ENCODE measurements around the gene CGN. TPM values are rescaled to one million over a fixed set of nuclear protein-coding genes. Genes with fewer than 3 reads are reported as not detected.
A peak's percentile ranks its signal among the peaks of the same experiment; 100 is the strongest.

The CGN gene, protein sequence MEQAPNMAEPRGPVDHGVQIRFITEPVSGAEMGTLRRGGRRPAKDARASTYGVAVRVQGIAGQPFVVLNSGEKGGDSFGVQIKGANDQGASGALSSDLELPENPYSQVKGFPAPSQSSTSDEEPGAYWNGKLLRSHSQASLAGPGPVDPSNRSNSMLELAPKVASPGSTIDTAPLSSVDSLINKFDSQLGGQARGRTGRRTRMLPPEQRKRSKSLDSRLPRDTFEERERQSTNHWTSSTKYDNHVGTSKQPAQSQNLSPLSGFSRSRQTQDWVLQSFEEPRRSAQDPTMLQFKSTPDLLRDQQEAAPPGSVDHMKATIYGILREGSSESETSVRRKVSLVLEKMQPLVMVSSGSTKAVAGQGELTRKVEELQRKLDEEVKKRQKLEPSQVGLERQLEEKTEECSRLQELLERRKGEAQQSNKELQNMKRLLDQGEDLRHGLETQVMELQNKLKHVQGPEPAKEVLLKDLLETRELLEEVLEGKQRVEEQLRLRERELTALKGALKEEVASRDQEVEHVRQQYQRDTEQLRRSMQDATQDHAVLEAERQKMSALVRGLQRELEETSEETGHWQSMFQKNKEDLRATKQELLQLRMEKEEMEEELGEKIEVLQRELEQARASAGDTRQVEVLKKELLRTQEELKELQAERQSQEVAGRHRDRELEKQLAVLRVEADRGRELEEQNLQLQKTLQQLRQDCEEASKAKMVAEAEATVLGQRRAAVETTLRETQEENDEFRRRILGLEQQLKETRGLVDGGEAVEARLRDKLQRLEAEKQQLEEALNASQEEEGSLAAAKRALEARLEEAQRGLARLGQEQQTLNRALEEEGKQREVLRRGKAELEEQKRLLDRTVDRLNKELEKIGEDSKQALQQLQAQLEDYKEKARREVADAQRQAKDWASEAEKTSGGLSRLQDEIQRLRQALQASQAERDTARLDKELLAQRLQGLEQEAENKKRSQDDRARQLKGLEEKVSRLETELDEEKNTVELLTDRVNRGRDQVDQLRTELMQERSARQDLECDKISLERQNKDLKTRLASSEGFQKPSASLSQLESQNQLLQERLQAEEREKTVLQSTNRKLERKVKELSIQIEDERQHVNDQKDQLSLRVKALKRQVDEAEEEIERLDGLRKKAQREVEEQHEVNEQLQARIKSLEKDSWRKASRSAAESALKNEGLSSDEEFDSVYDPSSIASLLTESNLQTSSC
- 3.7 TPM for polyA plus RNA-seq (2013, experiment 1 of 2)
- polyA plus RNA-seq (2013, experiment 2 of 2), result 2.5 TPM

GRCh38 chr1:151510957-151511635 is at the start of gene CGN:
Gene CGN (plus strand): TSS chr1:151511387. CDS start chr1:151518520, 7,133 bp downstream.
- peak within 1 kb of the TSS; percentile 59 for H3K4me3 ChIP-seq (ENCODE audit: extremely low read depth, insufficient read depth, low read length, poor library complexity, severe bottlenecking)
- peaks cover 25% of the 10 kb centered on the region for H3K4me1 ChIP-seq (ENCODE audit: control insufficient read depth, insufficient read depth, low read length, poor library complexity, severe bottlenecking)
- no peaks in the 10 kb centered on the region for H3K9me3 ChIP-seq (ENCODE audit: control insufficient read depth, low read length)
- WGBS, 2 experiments (ENCODE audit: insufficient coverage in 2 of 2), result 0 to 1% methylated on average over 51 to 62 of the region's 68 CpGs
- peak within 1 kb of the TSS; percentile 85 for H3K27ac ChIP-seq (ENCODE audit: low read depth, low read length, severe bottlenecking)
- no peaks in the 10 kb centered on the region for H3K36me3 ChIP-seq (ENCODE audit: control insufficient read depth, insufficient read depth, low read length)

DNA sequence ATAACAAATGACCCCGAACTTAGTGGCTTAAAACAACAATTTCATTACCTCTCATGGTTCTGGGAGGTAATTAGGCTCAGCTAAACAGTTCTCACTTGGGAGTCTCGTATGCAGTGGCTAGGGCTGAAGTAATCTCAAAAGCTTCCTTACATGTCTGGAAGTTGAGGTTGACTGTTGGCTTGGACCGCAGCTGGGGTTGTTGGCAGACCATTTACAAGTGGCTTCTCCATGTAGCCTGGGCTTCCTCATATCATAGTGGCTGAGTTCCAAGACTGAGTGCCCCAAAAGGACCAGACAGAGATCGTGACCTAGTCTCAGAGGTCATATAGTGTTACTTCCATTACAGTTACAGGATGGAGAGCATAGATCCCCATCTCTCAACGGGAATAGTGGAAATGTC is 49.5 kb upstream of the CGN start:
- Histone ChIP-seq H3K9me3 (ENCODE audit: control insufficient read depth, low read length) (no peaks in the 10 kb centered on the region), H3K4me1 (ENCODE audit: control insufficient read depth, insufficient read depth, low read length, poor library complexity, severe bottlenecking) (no peaks in the 10 kb centered on the region), H3K4me3 (ENCODE audit: extremely low read depth, insufficient read depth, low read length, poor library complexity, severe bottlenecking) (no peak overlapping the region), H3K36me3 (ENCODE audit: control insufficient read depth, insufficient read depth, low read length) (peaks cover 4% of the 10 kb centered on the region), H3K27ac (ENCODE audit: low read depth, low read length, severe bottlenecking) (no peak overlapping the region)
- WGBS, 2 experiments (ENCODE audit: insufficient coverage in 2 of 2), result 88 to 97% methylated on average over 2 to 4 of the region's 5 CpGs

DNA sequence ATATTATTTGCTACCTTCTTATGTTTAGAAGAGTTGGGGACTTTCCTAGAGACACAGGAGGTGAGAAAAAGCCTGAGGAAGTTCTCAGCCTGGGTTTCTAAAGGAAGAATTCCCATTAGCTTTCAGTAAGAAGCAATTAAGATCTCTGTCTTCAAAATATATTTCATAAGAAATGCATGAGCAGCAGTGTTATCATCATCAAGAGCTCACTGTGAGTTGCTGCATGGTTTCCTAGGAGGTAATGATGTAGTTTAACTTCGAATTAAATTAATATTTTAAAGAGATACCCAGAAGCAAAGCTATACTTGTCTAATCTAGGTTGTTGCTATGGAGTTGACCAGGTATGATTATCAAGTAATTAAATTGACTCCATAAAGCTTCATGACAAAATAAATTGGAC is 46.2 kb upstream of the CGN start:
- Histone ChIP-seq H3K9me3 (ENCODE audit: control insufficient read depth, low read length) (no peaks in the 10 kb centered on the region), H3K4me1 (ENCODE audit: control insufficient read depth, insufficient read depth, low read length, poor library complexity, severe bottlenecking) (no peaks in the 10 kb centered on the region), H3K4me3 (ENCODE audit: extremely low read depth, insufficient read depth, low read length, poor library complexity, severe bottlenecking) (no peak overlapping the region), H3K36me3 (ENCODE audit: control insufficient read depth, insufficient read depth, low read length) (no peaks in the 10 kb centered on the region), H3K27ac (ENCODE audit: low read depth, low read length, severe bottlenecking) (no peak overlapping the region)
- WGBS, 2 experiments (ENCODE audit: insufficient coverage in 2 of 2), result no CpG with 5 or more reads among the region's 1 CpG

GRCh38 chr1:151472856-151473731 is 38.1 kb upstream of the CGN start:
- H3K9me3 ChIP-seq (ENCODE audit: control insufficient read depth, low read length), result no peaks in the 10 kb centered on the region
- no peak overlapping the region for H3K4me3 ChIP-seq (ENCODE audit: extremely low read depth, insufficient read depth, low read length, poor library complexity, severe bottlenecking)
- no peak overlapping the region for H3K27ac ChIP-seq (ENCODE audit: low read depth, low read length, severe bottlenecking)
- WGBS, 2 experiments (ENCODE audit: insufficient coverage in 2 of 2), result 65 to 67% methylated on average over 22 to 25 of the region's 36 CpGs
- H3K36me3 ChIP-seq (ENCODE audit: control insufficient read depth, insufficient read depth, low read length), result no peaks in the 10 kb centered on the region
- no peaks in the 10 kb centered on the region for H3K4me1 ChIP-seq (ENCODE audit: control insufficient read depth, insufficient read depth, low read length, poor library complexity, severe bottlenecking)

DNA sequence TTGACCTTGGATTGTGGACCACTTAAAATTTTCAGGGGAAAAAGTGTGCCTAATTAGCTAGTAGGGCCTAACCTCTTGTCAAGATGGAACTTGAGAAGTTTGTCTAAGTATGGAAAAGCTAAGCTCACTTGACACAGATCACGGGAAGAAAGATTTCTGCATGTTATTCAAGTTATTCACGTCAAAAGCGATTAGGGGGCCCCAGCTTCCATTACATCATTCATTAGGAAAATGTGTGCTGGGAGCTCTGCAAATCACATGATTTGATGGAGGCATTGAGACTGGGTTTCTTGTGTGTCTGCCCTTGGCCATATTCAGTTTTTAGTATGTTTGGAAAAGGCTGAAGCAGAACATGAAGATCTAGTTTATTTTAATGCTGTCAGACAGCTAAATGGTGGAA is 36.4 kb upstream of the CGN start:
- WGBS, 2 experiments (ENCODE audit: insufficient coverage in 2 of 2), result 81 to 100% methylated on average over 1 to 3 of the region's 3 CpGs
- H3K36me3 ChIP-seq (ENCODE audit: control insufficient read depth, insufficient read depth, low read length), result no peaks in the 10 kb centered on the region
- H3K9me3 ChIP-seq (ENCODE audit: control insufficient read depth, low read length), result no peaks in the 10 kb centered on the region
- no peak overlapping the region for H3K27ac ChIP-seq (ENCODE audit: low read depth, low read length, severe bottlenecking)
- peaks cover 4% of the 10 kb centered on the region for H3K4me1 ChIP-seq (ENCODE audit: control insufficient read depth, insufficient read depth, low read length, poor library complexity, severe bottlenecking)
- H3K4me3 ChIP-seq (ENCODE audit: extremely low read depth, insufficient read depth, low read length, poor library complexity, severe bottlenecking), result no peak overlapping the region

DNA sequence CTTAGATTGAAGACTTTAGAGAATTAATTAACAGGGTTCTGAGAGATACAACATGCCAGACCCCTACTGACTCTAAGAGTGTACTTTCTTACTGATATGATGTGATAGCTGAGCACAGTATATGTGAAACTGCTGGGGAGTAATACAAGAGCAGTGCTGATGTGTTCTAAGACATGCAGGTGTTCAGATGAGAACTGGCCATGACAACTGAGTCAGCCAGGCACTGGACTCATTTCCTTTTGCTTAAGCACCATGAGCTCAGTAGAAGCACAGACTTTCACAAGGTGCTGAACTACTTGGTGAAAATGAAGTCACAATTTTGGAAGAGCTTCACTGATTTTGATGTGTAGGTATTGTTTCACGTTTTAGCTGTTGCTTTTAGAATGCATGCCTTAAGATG is 36.0 kb upstream of the CGN start:
- WGBS, 2 experiments (ENCODE audit: insufficient coverage in 2 of 2), result no CpG with 5 or more reads among the region's 1 CpG
- H3K27ac ChIP-seq (ENCODE audit: low read depth, low read length, severe bottlenecking), result no peak overlapping the region
- H3K9me3 ChIP-seq (ENCODE audit: control insufficient read depth, low read length), result no peaks in the 10 kb centered on the region
- H3K36me3 ChIP-seq (ENCODE audit: control insufficient read depth, insufficient read depth, low read length), result no peaks in the 10 kb centered on the region
- no peak overlapping the region for H3K4me3 ChIP-seq (ENCODE audit: extremely low read depth, insufficient read depth, low read length, poor library complexity, severe bottlenecking)
- peaks cover 4% of the 10 kb centered on the region for H3K4me1 ChIP-seq (ENCODE audit: control insufficient read depth, insufficient read depth, low read length, poor library complexity, severe bottlenecking)

- 89 to 100% methylated on average over 3 of the region's 6 CpGs for WGBS, 2 experiments (ENCODE audit: insufficient coverage in 2 of 2)
- H3K36me3 ChIP-seq (ENCODE audit: control insufficient read depth, insufficient read depth, low read length), result no peaks in the 10 kb centered on the region
- H3K4me3 ChIP-seq (ENCODE audit: extremely low read depth, insufficient read depth, low read length, poor library complexity, severe bottlenecking), result no peak overlapping the region
- H3K9me3 ChIP-seq (ENCODE audit: control insufficient read depth, low read length), result no peaks in the 10 kb centered on the region
- peaks cover 4% of the 10 kb centered on the region for H3K4me1 ChIP-seq (ENCODE audit: control insufficient read depth, insufficient read depth, low read length, poor library complexity, severe bottlenecking)
- H3K27ac ChIP-seq (ENCODE audit: low read depth, low read length, severe bottlenecking), result no peak overlapping the region
Measured at GRCh38 chr1:151476083-151476482, 35.1 kb upstream of the CGN start.

- 82 to 98% methylated on average over 1 to 2 of the region's 3 CpGs for WGBS, 2 experiments (ENCODE audit: insufficient coverage in 2 of 2)
- peaks cover 3% of the 10 kb centered on the region for H3K9me3 ChIP-seq (ENCODE audit: control insufficient read depth, low read length)
- no peaks in the 10 kb centered on the region for H3K36me3 ChIP-seq (ENCODE audit: control insufficient read depth, insufficient read depth, low read length)
- no peak overlapping the region for H3K27ac ChIP-seq (ENCODE audit: low read depth, low read length, severe bottlenecking)
- H3K4me1 ChIP-seq (ENCODE audit: control insufficient read depth, insufficient read depth, low read length, poor library complexity, severe bottlenecking), result peaks cover 4% of the 10 kb centered on the region
- H3K4me3 ChIP-seq (ENCODE audit: extremely low read depth, insufficient read depth, low read length, poor library complexity, severe bottlenecking), result no peak overlapping the region
Measured at GRCh38 chr1:151477066-151477465, 34.1 kb upstream of the CGN start.

GRCh38 chr1:151478140-151478812 is 32.9 kb upstream of the CGN start:
- H3K36me3 ChIP-seq (ENCODE audit: control insufficient read depth, insufficient read depth, low read length), result no peaks in the 10 kb centered on the region
- H3K4me1 ChIP-seq (ENCODE audit: control insufficient read depth, insufficient read depth, low read length, poor library complexity, severe bottlenecking), result peaks cover 4% of the 10 kb centered on the region
- H3K27ac ChIP-seq (ENCODE audit: low read depth, low read length, severe bottlenecking), result no peak overlapping the region
- H3K4me3 ChIP-seq (ENCODE audit: extremely low read depth, insufficient read depth, low read length, poor library complexity, severe bottlenecking), result no peak overlapping the region
- H3K9me3 ChIP-seq (ENCODE audit: control insufficient read depth, low read length), result peaks cover 8% of the 10 kb centered on the region
- WGBS, 2 experiments (ENCODE audit: insufficient coverage in 2 of 2), result 100% methylated on average over 1 of the region's 1 CpG; no CpG with 5 or more reads in 1 of the 2 experiments

All from mesodermal cell (in vitro differentiated cells).